Mononuclear cell (primary cell): ENCODE measurements around the gene LRMDA. TPM values are rescaled to one million over a fixed set of nuclear protein-coding genes. Genes with fewer than 3 reads are reported as not detected.

Experiments
- H3K27me3 ChIP-seq: 2 replicates; pipeline ENCODE4 v1.6.0; 2011; ENCODE audit warnings: low read length, control low read depth; ENCODE audit not compliant: insufficient read depth
- H3K4me1 ChIP-seq: 2 replicates; pipeline ENCODE4 v1.5.1; 2011; ENCODE audit warnings: mild to moderate bottlenecking, low read length, control low read depth; ENCODE audit not compliant: insufficient read depth
- H3K4me3 ChIP-seq: 2 replicates; pipeline ENCODE4 v1.5.1; 2011; ENCODE audit warnings: mild to moderate bottlenecking, low read length, moderate library complexity
- H3K9me3 ChIP-seq: 2 replicates; pipeline ENCODE4 v1.5.1; 2011; ENCODE audit warnings: low read depth, mild to moderate bottlenecking, control low read depth, low read length
- total RNA-seq: library from RNA; depleted of rRNA; stranded (reverse); fragments of >200 nt; gene quantifications from one replicate; pipeline ENCODE4 v1.2.3, GENCODE V29; 2012

LRMDA gene
- total RNA-seq, 1 donor = 7.6 TPM

DNA sequence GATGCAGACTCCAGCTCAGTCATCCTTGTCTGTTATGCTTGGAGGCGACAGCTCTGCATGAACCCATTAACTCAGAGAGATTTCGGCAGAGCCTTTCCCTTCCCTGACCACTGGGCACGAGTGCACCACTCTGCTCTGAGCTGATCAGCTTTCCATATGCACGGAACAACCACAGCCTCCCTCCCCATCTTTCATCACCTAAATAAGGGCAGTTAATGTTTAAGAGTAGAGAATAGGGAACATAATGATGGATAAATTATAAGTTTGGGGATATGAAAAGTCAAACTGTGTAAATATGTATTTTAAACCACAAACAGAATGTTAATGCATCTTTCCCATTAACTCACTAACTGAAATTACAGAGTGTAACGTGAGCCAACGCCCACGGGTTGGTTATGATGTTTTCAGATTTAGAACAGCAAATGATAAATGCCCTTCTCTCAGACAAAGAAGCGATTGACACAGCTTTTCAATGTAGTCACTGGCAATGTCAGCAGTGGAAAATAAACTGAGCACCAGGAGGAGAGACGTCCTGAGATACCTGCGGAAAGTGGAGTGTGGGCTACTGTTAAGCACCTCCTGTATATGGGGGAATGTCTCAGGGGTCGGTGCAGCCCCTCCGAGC is 658.2 kb downstream of the LRMDA start:
- Histone ChIP-seq H3K4me1 (no peaks in the 10 kb centered on the region), H3K9me3 (no peaks in the 10 kb centered on the region), H3K4me3 (no peak overlapping the region), H3K27me3 (no peaks in the 10 kb centered on the region)

DNA sequence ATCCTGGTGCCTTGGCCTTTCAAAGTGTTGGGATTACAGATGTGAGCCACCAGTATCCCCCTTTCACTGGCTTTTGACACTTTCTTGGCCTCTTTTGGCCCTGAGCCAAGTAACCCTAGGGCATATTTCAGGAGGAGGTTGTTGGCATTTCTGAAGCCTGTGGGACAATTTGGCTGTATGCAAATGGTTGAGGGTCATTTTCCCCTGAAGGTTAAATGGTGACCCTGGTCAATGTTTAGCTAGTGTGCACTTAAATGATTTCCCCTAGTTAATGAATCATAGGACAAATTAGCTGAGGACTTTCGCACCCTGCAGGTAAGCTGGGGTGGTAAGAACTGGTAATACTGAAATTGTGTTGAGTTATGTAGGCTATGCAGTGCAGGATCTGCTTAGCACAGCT is 660.5 kb downstream of the LRMDA start:
- Histone ChIP-seq H3K4me3 (no peak overlapping the region), H3K4me1 (no peaks in the 10 kb centered on the region), H3K27me3 (no peaks in the 10 kb centered on the region), H3K9me3 (no peaks in the 10 kb centered on the region)

DNA sequence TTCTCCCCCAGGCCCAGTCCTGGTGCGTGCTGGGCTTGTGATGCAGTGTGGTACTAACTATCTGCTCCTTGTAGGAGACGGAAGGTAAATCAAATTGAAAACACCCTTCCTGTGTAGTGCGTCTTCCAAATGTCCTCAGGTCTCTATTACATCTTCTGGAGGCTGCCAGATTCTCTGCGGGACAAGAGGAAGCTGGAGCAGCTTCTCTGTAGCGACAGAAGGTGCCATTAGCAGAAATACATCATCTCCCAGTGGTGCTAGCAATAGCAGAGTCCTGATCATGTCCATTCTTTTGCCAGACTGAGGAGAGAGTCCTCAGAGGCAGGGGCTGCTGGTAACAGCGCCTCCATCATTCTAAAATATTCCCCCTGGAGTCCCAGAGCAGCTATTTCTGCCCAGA is 675.2 kb downstream of the LRMDA start:
- no peaks in the 10 kb centered on the region for H3K4me1 ChIP-seq
- H3K4me3 ChIP-seq = no peak overlapping the region
- H3K27me3 ChIP-seq = no peaks in the 10 kb centered on the region
- H3K9me3 ChIP-seq = no peaks in the 10 kb centered on the region

DNA sequence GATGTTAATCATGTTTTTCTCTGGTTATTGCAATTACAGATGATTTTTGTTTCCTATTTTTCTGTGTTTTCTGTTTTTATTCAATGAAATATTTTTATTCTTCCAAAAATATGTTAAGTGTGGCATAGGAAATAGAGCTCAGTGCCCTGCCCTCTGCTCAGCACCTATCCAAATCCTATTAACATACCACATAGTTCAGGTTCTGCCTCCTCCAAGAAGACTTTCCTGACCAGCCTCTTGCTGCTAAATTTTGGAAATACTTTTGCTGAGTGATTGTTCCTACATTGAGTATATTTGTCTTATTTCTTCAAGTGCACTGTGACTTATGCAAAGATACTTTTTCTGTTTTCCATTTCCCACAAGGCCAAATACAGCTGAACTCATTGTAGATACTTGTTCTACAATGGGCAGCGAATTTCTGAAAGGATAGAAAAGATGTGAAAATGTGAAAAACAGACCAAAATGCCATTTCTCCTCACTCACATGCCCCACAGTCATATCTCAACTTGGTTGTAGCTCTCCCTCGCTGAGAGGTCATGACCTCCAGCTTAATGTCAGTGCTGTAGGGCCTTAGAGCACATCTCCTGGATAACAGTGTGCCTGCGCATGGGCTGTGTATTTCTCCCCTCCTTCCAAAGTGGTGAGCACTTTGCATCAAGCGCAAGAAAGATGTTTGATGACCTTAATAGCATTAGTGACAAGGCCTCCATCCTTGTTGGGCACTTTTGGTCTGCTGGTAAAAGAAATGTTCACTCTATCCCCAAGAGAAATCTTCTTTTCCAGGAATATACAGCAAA is 677.3 kb downstream of the LRMDA start:
- no peaks in the 10 kb centered on the region for H3K9me3 ChIP-seq
- no peaks in the 10 kb centered on the region for H3K4me1 ChIP-seq
- no peak overlapping the region for H3K4me3 ChIP-seq
- H3K27me3 ChIP-seq = no peaks in the 10 kb centered on the region

DNA sequence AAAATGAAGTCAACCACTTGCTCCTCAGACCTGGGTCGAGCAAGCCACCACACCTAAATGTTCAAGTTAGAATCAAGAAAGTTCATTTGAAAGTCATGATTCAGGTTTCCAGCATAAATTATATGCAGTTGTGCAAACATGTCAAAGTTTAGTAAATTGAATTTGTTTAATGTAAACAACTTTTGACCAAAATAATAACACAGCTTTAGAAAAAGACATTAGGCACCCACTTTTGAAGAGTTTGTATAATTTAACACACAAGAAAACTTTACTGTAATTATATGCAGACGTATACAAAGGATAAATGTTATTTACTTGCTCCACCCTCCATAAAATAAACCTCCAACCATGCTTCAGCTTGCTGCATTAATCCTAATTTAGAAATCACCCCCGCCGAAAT is 680.0 kb downstream of the LRMDA start:
- Histone ChIP-seq H3K27me3 (no peaks in the 10 kb centered on the region), H3K9me3 (no peaks in the 10 kb centered on the region), H3K4me3 (no peak overlapping the region), H3K4me1 (no peaks in the 10 kb centered on the region)

DNA sequence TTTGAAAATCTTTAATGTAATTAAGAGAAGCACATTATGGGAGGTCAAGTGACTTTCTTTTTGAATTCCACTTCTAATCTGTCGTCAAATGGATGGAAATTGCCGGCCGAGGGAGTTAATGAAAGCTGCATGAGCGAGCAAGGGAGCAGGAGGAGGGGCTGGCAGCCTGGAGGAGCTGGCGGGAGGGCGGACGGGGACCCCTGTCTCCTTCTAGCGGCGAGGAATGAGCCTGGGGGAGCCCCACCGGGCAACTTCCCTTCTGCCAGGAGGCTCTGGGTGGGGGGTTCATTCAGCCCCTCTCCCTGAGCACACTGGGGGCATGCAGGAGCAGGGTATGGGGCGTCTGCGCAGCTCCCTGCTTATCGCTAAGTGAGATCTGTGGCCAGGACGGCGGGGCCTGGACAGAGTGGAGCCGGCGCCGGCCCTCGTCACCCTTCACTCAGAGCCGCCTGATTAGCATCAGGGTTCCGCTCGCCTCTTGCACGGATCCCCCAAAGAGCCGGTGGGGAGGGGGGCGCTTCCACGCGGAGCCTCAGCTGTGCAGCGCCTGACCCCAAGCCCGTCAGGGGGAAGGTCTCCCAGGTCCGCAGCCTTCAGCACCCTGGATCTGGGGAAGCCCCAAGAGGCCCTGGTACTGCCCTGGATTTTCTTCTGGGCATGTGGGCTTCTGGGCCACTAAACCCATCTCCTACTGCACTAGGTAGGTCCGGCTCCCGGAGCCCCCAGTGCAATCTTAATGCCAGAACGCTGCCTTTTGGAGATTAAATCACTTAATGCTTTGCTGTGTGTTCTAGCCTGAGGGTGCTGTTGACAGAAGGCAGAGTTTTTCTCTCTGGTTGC is 680.8 kb downstream of the LRMDA start:
- Histone ChIP-seq H3K27me3 (no peaks in the 10 kb centered on the region), H3K4me3 (no peak overlapping the region), H3K9me3 (no peaks in the 10 kb centered on the region), H3K4me1 (no peaks in the 10 kb centered on the region)

DNA sequence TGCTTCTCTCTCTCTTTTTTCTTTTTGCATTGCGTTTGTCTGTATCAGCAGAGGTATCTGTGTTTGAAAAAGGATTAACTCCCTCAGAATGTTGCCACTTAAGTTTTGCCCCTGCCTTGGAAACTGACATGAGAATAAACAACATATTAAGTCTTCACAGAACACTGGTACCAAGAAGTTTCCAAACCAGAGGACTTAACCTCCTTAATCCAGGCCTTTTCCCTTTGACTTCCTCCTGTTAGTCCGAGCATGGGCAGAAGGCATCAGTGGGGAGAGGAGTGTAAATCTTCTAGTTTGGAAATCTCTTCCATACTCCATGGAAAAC is 681.4 kb downstream of the LRMDA start:
- H3K9me3 ChIP-seq = no peaks in the 10 kb centered on the region
- no peaks in the 10 kb centered on the region for H3K4me1 ChIP-seq
- H3K27me3 ChIP-seq = no peaks in the 10 kb centered on the region
- H3K4me3 ChIP-seq = no peak overlapping the region

DNA sequence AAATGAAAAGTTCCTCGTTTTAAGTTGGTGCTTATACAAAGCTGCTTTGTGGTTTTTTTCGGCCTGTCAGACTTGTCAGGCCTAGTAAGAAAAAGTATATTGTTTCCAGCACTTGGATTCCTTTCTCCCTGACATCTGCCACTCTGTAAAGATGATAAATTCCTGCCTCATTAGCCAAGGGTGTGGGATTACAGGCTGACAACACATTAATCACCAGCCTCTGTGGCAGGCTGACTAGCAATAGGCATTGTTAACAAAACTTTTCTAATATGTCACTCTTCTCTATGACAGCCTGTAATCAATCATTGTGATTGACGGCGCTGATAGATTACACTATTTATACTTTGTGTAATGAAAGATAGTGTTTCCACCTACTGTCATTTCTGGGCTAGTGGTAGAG is 682.5 kb downstream of the LRMDA start:
- no peaks in the 10 kb centered on the region for H3K27me3 ChIP-seq
- H3K9me3 ChIP-seq = no peaks in the 10 kb centered on the region
- H3K4me3 ChIP-seq = no peak overlapping the region
- no peaks in the 10 kb centered on the region for H3K4me1 ChIP-seq

DNA sequence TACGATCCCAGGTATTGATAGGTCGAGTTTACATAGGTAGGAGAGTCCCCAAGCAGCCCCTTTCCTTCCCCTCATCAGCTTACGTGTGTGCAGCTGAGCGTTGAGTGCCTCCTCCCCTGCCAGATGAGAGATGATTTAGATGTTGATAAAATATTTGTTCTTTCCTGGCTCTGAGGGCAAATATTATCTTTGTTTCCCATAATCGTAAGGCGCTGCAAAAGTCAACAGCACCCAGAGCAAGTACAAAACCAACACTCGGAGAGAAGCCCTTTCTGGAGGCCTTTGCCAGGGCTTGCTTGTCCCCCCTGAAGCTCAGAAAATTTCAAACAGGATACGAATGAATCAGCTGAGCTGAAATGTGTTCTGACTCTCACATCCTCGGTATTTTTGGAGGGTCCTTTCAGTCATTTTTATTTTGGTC is 683.2 kb downstream of the LRMDA start:
- H3K4me1 ChIP-seq = no peaks in the 10 kb centered on the region
- no peaks in the 10 kb centered on the region for H3K9me3 ChIP-seq

DNA sequence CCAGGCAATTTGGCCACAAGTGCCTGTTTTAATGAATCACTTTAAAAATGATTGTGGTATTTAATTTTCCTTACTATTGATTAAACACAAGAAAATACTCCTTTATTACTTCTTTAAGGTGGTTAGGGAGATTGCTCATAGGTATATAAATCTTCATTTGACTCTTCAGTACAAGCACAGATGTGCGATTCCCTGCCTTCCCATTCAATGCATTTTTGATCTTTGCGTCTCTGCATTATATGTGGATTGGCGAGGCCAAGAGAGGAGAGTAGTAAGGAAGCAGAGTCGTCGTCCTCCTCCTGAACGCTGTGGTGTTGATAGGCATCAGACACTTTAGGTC is 683.7 kb downstream of the LRMDA start:
- Histone ChIP-seq H3K4me1 (no peaks in the 10 kb centered on the region), H3K4me3 (no peak overlapping the region), H3K9me3 (no peaks in the 10 kb centered on the region), H3K27me3 (no peaks in the 10 kb centered on the region)

More for the DNA sequence above, 683.2 kb downstream of the LRMDA start:
- H3K27me3 ChIP-seq = no peaks in the 10 kb centered on the region
- H3K4me3 ChIP-seq = no peak overlapping the region

DNA sequence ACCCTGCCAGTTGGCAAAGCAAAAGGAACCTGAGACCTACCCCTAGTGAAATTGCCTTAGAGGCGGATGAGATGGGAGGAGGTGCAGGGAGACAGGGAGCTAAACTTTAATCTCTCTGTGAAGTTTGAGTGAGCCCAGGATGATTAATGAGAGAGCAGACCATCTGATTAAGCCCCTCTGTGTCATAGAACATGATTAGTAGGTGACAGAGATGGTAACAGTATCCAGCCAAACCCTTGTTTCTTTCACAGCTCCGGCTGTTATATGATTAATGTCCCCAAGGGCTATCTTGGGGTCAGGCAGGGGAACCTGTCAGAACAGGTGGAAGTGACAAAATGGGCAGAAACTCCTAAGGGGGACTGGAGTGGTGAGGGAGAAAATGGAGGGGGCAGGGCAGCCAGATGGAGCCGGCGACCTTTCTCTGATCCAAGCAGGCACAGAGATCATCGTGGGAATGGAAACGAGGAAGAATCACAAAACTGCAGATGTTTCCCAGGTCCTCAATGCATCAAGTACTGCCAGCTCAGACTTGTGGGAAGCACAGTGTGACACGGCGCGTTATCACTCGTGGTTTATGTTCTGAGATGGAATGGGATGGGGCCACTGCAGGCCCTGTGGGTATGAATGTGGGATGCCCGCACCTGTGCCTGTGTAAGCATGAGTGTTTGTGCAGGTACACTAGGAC is 684.2 kb downstream of the LRMDA start:
- H3K27me3 ChIP-seq = no peaks in the 10 kb centered on the region
- H3K9me3 ChIP-seq = no peaks in the 10 kb centered on the region
- H3K4me3 ChIP-seq = no peak overlapping the region
- H3K4me1 ChIP-seq = no peaks in the 10 kb centered on the region

DNA sequence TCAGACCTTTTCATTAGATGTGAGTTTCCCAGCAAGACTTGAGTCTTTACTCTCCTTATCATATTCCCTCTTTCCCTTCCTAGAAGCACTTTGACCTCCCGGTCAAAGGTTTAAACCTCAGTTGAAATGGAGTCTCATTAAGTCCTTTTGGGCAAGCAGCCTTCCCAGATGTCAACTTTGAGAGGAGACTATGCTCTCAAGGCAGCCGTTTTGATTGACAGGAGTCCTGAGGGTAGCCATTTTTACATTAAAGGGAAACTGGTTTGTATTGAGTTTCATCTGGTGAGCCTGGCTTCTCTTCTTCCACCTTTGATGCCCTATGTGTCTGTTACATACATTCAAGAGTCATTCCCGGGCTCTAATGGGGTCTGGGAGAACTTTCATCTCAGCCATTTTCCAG is 685.1 kb downstream of the LRMDA start:
- Histone ChIP-seq H3K4me3 (no peak overlapping the region), H3K9me3 (no peaks in the 10 kb centered on the region), H3K4me1 (no peaks in the 10 kb centered on the region), H3K27me3 (no peaks in the 10 kb centered on the region)

DNA sequence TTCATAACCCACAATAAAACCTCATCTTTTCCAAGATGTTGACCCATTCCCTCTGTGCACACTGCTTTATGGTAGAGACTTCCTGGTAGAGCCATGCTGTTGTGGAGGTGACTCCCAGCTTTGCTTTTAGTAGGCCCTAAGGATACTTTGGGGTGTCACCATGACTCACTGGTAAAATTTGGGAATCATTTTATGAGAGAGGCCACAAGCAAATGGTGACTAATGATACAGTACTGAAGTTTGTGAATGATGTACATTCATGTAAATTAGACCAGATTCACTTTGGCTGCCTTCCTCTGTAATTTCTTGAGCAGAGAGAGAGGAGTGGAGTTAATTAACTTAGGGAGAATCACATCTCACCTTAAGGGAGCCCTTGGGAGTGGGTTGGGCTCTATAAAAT is 686.5 kb downstream of the LRMDA start:
- no peaks in the 10 kb centered on the region for H3K27me3 ChIP-seq
- H3K9me3 ChIP-seq = no peaks in the 10 kb centered on the region
- no peaks in the 10 kb centered on the region for H3K4me1 ChIP-seq
- H3K4me3 ChIP-seq = no peak overlapping the region

DNA sequence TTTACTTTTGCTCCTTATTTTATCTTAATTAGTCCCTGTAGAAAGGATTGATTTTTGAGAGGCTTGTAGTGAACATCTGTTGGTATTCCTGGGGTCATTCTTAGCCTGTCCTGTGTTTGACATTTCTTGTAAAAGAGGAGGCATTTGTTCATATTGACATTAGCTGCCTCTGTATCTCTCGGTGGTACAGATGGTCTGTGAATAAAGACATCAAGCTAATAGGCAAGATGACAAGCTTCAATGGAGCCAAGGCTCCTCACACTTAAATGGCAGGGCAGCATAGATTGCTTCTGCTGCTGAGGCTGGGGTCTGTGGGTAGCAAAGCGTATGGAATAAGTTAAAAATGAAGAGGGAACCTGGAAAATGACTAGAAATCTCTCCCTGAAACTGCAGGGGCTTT is 687.6 kb downstream of the LRMDA start:
- no peak overlapping the region for H3K4me3 ChIP-seq
- no peaks in the 10 kb centered on the region for H3K9me3 ChIP-seq
- H3K27me3 ChIP-seq = no peaks in the 10 kb centered on the region
- no peaks in the 10 kb centered on the region for H3K4me1 ChIP-seq

DNA sequence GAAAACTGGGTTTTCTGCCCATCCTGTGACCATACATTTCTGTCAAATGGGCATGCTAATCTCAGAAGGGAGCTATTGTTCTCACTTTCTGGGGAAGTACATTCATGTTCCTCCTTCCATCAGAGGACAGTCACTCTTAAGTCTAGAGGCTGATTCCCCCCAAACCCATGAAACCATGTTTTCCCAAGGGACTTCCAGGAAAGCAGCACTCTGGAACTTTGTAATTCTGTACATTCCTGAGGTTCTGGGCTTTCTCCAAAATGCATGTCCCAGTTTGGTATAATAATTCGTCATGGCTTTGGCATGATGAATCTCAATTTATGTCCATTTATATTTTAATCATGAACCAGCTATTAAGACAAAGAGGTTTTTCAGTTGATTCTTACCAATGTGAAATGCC is 688.1 kb downstream of the LRMDA start:
- no peaks in the 10 kb centered on the region for H3K9me3 ChIP-seq
- H3K27me3 ChIP-seq = no peaks in the 10 kb centered on the region
- no peaks in the 10 kb centered on the region for H3K4me1 ChIP-seq
- H3K4me3 ChIP-seq = no peak overlapping the region
